Thoracic aorta (tissue), 2 donors: ENCODE measurements around the gene EGFL7. TPM values are rescaled to one million over a fixed set of nuclear protein-coding genes. Genes with fewer than 3 reads are reported as not detected.
A peak's percentile ranks its signal among the peaks of the same experiment; 100 is the strongest.
"Not testable (repeated sequence)": the region's sequence is repeated elsewhere in the genome, so short reads cannot be mapped to it uniquely, and the experiment has no call there.

ENCODE experiments used
- ATAC-seq: fragments of 150-250 bp; one replicate; pipeline ENCODE4 v1.8.0; 2017; ENCODE audit warnings: low read depth; ENCODE audit not compliant: insufficient number of reproducible peaks, low FRiP score
- DNase-seq: peaks from one replicate; pipeline ENCODE4 v3.0.0-alpha.2; 2020; ENCODE audit warnings: low spot score
- H3K27ac ChIP-seq, 2 donors: fragments of 200-600 bp; sonication (generic); 1 replicate in 1 of 2; 2 replicates in 1 of 2; pipeline ENCODE4 v1.5.1; 2016; ENCODE audit warnings: mild to moderate bottlenecking in 2 of 2, moderate library complexity in 2 of 2
- H3K27me3 ChIP-seq: fragments of 200-600 bp; sonication (generic); replicated peaks from 2 replicates; pipeline ENCODE4 v1.6.0; 2016; ENCODE audit warnings: mild to moderate bottlenecking; ENCODE audit not compliant: insufficient read depth
- H3K36me3 ChIP-seq: fragments of 200-600 bp; sonication (generic); one replicate; pipeline ENCODE4 v1.5.1; 2016
- H3K4me1 ChIP-seq, 2 donors: fragments of 200-600 bp; sonication (generic); 1 replicate in 1 of 2; 2 replicates in 1 of 2; pipeline versions ENCODE4 v1.5.1 to v1.6.0; 2016; ENCODE audit warnings: low read depth in 2 of 2, mild to moderate bottlenecking in 1 of 2; ENCODE audit not compliant: control insufficient read depth in 1 of 2
- H3K4me3 ChIP-seq: fragments of 200-600 bp; sonication (generic); 2 replicates; pipeline ENCODE4 v1.5.1; 2016; ENCODE audit warnings: mild to moderate bottlenecking
- H3K9me3 ChIP-seq: fragments of 200-600 bp; sonication (generic); 2 replicates; pipeline ENCODE4 v1.5.1; 2016
- CTCF ChIP-seq: fragments of 200-600 bp; sonication (generic); IDR thresholded peaks from one replicate; pipeline ENCODE4 v1.5.1; 2019; ENCODE audit warnings: antibody characterized with exemption
- total RNA-seq, 2 donors: library from RNA; depleted of rRNA; stranded (reverse); fragments of >200 nt; gene quantifications; one replicate each; pipeline versions ENCODE4 v1.1.0 to v1.2.3, GENCODE V29; 2016

EGFL7 gene
- total RNA-seq, 2 donors from 2014 or later, result 42.0 to 56.5 TPM

GRCh38 chr9:136631038-136632000 lies 31.4 kb upstream of the EGFL7 start:
- ATAC-seq, result peak; percentile 48
- H3K36me3 ChIP-seq, result no peaks in the 10 kb centered on the region
- no peaks in the 10 kb centered on the region for H3K9me3 ChIP-seq
- H3K27me3 ChIP-seq, result no peaks in the 10 kb centered on the region
- DNase-seq, result no peak
- H3K4me1 ChIP-seq, result peaks cover 0 to 9% of the 10 kb centered on the region in 2 donors
- H3K4me3 ChIP-seq, result no peak overlapping the region
- no peak overlapping the region for H3K27ac ChIP-seq
- TF ChIP-seq CTCF, result peak; percentile 83

- H3K9me3 ChIP-seq, H3K36me3 ChIP-seq, H3K4me3 ChIP-seq, H3K27me3 ChIP-seq, H3K4me1 ChIP-seq, ATAC-seq, DNase-seq, H3K27ac ChIP-seq: not testable (repeated sequence)
Measured at GRCh38 chr9:136632072-136632471, 30.6 kb upstream of the EGFL7 start.

GRCh38 chr9:136632491-136633106 lies 30.1 kb upstream of the EGFL7 start:
- not testable (repeated sequence) for H3K27me3 ChIP-seq, ATAC-seq, H3K9me3 ChIP-seq, H3K36me3 ChIP-seq, DNase-seq, H3K27ac ChIP-seq, H3K4me3 ChIP-seq, H3K4me1 ChIP-seq

GRCh38 chr9:136634904-136635303 lies 27.8 kb upstream of the EGFL7 start:
- ATAC-seq, result no peak
- no peaks in the 10 kb centered on the region for H3K27me3 ChIP-seq
- no peaks in the 10 kb centered on the region for H3K4me1 ChIP-seq
- no peaks in the 10 kb centered on the region for H3K36me3 ChIP-seq
- no peak for TF ChIP-seq CTCF
- H3K9me3 ChIP-seq, result no peaks in the 10 kb centered on the region
- no peak for DNase-seq
- H3K4me3 ChIP-seq, result no peak overlapping the region
- H3K27ac ChIP-seq, result no peak overlapping the region

- TF ChIP-seq CTCF, result no peak
- DNase-seq (no peak), ATAC-seq (no peak)
- Histone ChIP-seq H3K4me1 (peaks cover 9 to 10% of the 10 kb centered on the region in 2 donors), H3K9me3 (no peaks in the 10 kb centered on the region), H3K27me3 (no peaks in the 10 kb centered on the region), H3K36me3 (no peaks in the 10 kb centered on the region), H3K27ac (no peak overlapping the region), H3K4me3 (no peak overlapping the region)
Measured at GRCh38 chr9:136640171-136641111, 22.3 kb upstream of the EGFL7 start.
